GM18499 (cell line): ENCODE measurements around the gene VPS9D1.
A peak's percentile ranks its signal among the peaks of the same experiment; 100 is the strongest.
"Not testable (repeated sequence)": the region's sequence is repeated elsewhere in the genome, so short reads cannot be mapped to it uniquely, and the experiment has no call there.

Source experiments
- ATAC-seq: cut with Tn5 transposase; IDR thresholded peaks from one replicate; pipeline ENCODE4 v1.9.1; 2021; ENCODE audit warnings: moderate number of reproducible peaks; ENCODE audit not compliant: insufficient read depth, unreplicated experiment

The VPS9D1 gene

GRCh38 chr16:89695086-89695874 lies 25.4 kb downstream of the VPS9D1 start:
- no peak for ATAC-seq

- ATAC-seq = not testable (repeated sequence)
Measured at GRCh38 chr16:89694784-89695085, 26.0 kb downstream of the VPS9D1 start.

- no peak for ATAC-seq
Measured at GRCh38 chr16:89693931-89694783, 26.5 kb downstream of the VPS9D1 start.

GRCh38 chr16:89693289-89693731 lies 27.4 kb downstream of the VPS9D1 start:
- ATAC-seq = no peak

- no peak for ATAC-seq
Measured at GRCh38 chr16:89691986-89692569, 28.6 kb downstream of the VPS9D1 start.

GRCh38 chr16:89691231-89691985 lies 29.3 kb downstream of the VPS9D1 start:
- ATAC-seq = no peak

GRCh38 chr16:89690392-89690901 lies 30.3 kb downstream of the VPS9D1 start:
- no peak for ATAC-seq

GRCh38 chr16:89689621-89690020 lies 31.1 kb downstream of the VPS9D1 start:
- ATAC-seq = not testable (repeated sequence)

- ATAC-seq = no peak
Measured at GRCh38 chr16:89689142-89689541, 31.6 kb downstream of the VPS9D1 start.

- ATAC-seq = no peak
Measured at GRCh38 chr16:89688395-89688794, 32.3 kb downstream of the VPS9D1 start.

- peak; percentile 11 for ATAC-seq
Measured at GRCh38 chr16:89687092-89687940, 33.4 kb downstream of the VPS9D1 start.

GRCh38 chr16:89686520-89687091 lies 34.1 kb downstream of the VPS9D1 start, which contains the start of gene CDK10:
CDK10 (plus strand) TSS chr16:89686689; CDS start chr16:89686711, 22 bp downstream.
- ATAC-seq = peak; percentile 47

GRCh38 chr16:89685916-89686315 lies 34.8 kb downstream of the VPS9D1 start:
- no peak for ATAC-seq

- no peak for ATAC-seq
Measured at GRCh38 chr16:89678258-89678657, 42.4 kb downstream of the VPS9D1 start.

GRCh38 chr16:89672177-89672941 lies 48.3 kb downstream of the VPS9D1 start:
- no peak for ATAC-seq

- ATAC-seq = not testable (repeated sequence)
Measured at GRCh38 chr16:89671565-89671964, 49.1 kb downstream of the VPS9D1 start.

GRCh38 chr16:89670496-89671431 lies 49.9 kb downstream of the VPS9D1 start:
- no peak for ATAC-seq
